OCI-LY3 (cell line): ENCODE results near the gene ZNF506.
"Not testable (repeated sequence)": the region's sequence is repeated elsewhere in the genome, so short reads cannot be mapped to it uniquely, and the experiment has no call there.

Experiments
- H2AFZ ChIP-seq: fragments of 200-600, 300-600 bp; shearing (Covaris generic); 2 replicates; pipeline ENCODE4 v1.6.0; 2014; ENCODE audit warnings: antibody characterized with exemption, low read depth, low read length
- H3K27ac ChIP-seq: fragments of 200-600, 300-600 bp; sonication (generic); 2 replicates; pipeline ENCODE4 v1.5.1; 2014; ENCODE audit warnings: mild to moderate bottlenecking, low read length, moderate library complexity, mixed read lengths
- H3K27me3 ChIP-seq: fragments of 200-600, 300-600 bp; sonication (generic); 2 replicates; pipeline ENCODE4 v1.6.1; 2014; ENCODE audit warnings: low read depth, low read length, mixed read lengths
- H3K36me3 ChIP-seq: fragments of 200-600, 300-600 bp; sonication (generic); replicated peaks from 2 replicates; pipeline ENCODE3; 2014; ENCODE audit warnings: low read depth, low read length, mixed read lengths
- H3K4me1 ChIP-seq: fragments of 300-600, 200-600 bp; sonication (generic); 2 replicates; pipeline ENCODE4 v1.6.1; 2014; ENCODE audit warnings: low read length, mixed read lengths
- H3K4me2 ChIP-seq: fragments of 200-600, 300-600 bp; sonication (generic); 2 replicates; pipeline ENCODE4 v1.6.1; 2014; ENCODE audit warnings: low read length, mixed read lengths
- H3K4me3 ChIP-seq: fragments of 300-600, 200-600 bp; sonication (generic); 2 replicates; pipeline ENCODE4 v1.5.1; 2014; ENCODE audit warnings: antibody characterized with exemption, mild to moderate bottlenecking, low read length, moderate library complexity
- H3K79me2 ChIP-seq: fragments of 300-600, 200-600 bp; shearing (Covaris generic); 2 replicates; pipeline ENCODE4 v1.6.1; 2014; ENCODE audit warnings: mild to moderate bottlenecking, low read length, mixed read lengths
- H3K9ac ChIP-seq: fragments of 300-600, 200-600 bp; shearing (Covaris generic); 2 replicates; pipeline ENCODE4 v1.6.0; 2014; ENCODE audit warnings: mild to moderate bottlenecking, low read length, moderate library complexity
- H3K9me3 ChIP-seq: fragments of 200-600, 300-600 bp; shearing (Covaris generic); 2 replicates; pipeline ENCODE4 v1.6.1; 2014; ENCODE audit warnings: low read length, mixed read lengths; ENCODE audit not compliant: insufficient read depth
- H4K20me1 ChIP-seq: fragments of 200-600, 300-600 bp; sonication (generic); 2 replicates; pipeline ENCODE4 v1.6.1; 2016; ENCODE audit warnings: low read length, mixed read lengths; ENCODE audit not compliant: insufficient read depth
- EZH2phosphoT487 ChIP-seq: fragments of 200-600 bp; shearing (Covaris generic); IDR thresholded peaks from 2 replicates; pipeline ENCODE4 v1.6.1; 2018; ENCODE audit warnings: antibody characterized with exemption, mixed run types, low read depth
- TF ChIP-seq, protein P1 (sequence below): fragments of 200-600, 300-600 bp; sonication (generic); IDR thresholded peaks from 2 replicates; pipeline ENCODE4 v1.5.1; 2014; ENCODE audit warnings: antibody characterized with exemption, low read length, low read depth

Gene ZNF506

DNA sequence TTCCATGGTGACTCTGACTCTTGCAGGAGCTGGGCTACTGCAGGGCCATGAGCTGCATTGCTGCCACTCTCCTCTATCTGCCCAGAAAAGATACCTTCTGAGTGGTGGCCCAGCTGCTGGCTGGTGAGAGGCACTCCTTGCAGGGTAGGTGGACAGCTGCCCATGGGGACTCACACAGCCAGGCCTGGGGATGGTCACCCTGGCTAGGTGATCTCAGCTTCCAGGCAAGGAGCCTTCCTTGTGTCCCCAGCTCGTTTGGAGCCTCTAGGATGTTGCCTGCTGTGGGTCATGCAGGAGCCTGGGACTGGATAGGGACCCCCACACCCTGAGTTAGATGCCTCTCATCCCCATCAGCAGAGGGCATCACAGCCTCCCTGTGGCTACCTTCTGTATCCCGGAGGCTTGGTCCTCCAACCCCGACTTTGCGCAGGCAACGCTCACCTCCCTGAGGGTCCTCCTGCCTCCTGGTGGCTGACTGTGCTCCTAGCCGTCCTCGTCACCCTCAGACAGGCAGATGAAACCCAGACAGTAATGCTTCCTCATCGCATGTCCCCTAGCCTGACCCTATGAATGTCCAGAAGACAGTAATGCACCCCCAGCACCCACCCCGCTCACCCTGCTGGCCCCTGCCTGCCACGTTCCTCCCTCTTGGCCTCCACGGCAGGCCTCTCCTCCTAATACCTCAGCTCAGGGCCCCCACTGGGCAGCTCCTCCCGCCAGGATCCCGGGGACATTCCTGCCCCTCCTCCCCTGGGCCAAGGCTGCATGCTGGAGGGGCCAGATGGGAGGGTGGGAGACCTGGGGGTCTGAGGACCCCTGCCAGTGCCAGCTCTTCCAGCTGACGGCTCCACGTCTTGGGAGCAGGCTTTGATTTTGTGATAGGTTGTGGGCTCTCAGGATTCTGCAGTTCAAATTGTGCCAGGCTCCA, 75.0 kb downstream of the ZNF506 start:
- Histone ChIP-seq H3K4me2 (no peak overlapping the region), H3K79me2 (no peaks in the 10 kb centered on the region), H3K9me3 (no peaks in the 10 kb centered on the region), H3K9ac (no peak overlapping the region), H4K20me1 (no peaks in the 10 kb centered on the region), H3K4me3 (no peak overlapping the region), H2AFZ (no peak overlapping the region), H3K36me3 (no peaks in the 10 kb centered on the region), H3K4me1 (no peaks in the 10 kb centered on the region), H3K27me3 (no peaks in the 10 kb centered on the region), H3K27ac (no peak overlapping the region)
- TF ChIP-seq, protein P1, sequence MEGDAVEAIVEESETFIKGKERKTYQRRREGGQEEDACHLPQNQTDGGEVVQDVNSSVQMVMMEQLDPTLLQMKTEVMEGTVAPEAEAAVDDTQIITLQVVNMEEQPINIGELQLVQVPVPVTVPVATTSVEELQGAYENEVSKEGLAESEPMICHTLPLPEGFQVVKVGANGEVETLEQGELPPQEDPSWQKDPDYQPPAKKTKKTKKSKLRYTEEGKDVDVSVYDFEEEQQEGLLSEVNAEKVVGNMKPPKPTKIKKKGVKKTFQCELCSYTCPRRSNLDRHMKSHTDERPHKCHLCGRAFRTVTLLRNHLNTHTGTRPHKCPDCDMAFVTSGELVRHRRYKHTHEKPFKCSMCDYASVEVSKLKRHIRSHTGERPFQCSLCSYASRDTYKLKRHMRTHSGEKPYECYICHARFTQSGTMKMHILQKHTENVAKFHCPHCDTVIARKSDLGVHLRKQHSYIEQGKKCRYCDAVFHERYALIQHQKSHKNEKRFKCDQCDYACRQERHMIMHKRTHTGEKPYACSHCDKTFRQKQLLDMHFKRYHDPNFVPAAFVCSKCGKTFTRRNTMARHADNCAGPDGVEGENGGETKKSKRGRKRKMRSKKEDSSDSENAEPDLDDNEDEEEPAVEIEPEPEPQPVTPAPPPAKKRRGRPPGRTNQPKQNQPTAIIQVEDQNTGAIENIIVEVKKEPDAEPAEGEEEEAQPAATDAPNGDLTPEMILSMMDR, result no peak
- TF ChIP-seq EZH2phosphoT487, result no peak

DNA sequence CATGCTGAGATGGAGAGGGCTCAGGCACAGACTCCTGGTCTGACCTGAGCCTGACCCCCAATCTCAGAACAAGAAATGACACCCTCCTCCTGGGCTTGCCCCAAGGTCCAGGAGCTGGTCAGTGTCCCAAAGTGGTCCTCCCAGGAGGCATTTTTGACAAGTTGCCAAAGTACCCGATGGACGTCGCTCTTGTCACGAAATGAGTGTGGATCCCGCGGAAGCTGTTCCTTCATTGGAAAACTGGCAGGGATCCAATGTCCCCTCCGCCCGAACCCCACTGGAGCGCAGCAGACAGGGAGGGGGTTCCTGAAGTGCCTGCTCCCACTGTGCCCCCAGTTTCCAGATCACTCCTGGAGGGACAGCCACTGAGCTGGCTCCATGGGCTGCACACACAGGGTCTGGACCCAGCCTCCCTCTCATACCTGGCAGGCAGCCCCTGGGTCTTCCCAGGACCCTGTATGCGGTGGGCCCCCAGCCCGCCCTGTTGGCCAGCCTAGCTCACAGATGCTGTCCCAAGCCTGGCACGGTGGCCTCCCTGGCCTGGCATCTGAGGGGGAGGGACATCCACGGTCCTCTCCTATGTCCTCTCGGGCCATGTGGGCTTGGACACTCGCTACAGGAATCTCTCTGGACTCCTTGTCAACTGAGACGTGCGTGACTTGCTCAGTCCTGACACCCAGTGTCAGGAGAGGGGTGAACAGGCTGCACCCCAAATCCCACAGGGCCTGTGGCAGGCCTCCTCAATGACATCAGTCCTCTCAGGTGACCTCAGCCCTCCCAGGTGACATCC, 75.9 kb downstream of the ZNF506 start:
- H3K4me3 ChIP-seq, result no peak overlapping the region

DNA sequence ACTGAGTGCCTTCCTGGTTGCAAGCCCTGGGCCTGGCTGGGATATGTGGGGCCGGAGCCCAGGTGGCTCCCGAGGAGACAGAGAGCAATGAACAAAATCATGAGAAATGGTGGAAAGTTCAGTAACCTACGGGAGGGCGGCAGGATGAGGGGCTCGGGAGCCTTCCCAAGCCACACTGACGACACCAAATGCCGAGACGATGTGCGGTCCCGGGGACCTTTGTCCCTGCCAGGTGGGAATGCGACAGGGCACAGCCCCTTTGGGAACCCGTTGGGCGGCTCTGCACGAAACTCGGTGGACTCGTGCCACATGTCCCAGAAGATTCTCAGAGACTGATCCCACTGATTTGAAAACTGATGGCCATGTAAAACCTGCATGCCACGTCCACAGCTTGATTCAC, 76.9 kb downstream of the ZNF506 start:
- Histone ChIP-seq H3K9ac (no peak overlapping the region), H3K9me3 (no peaks in the 10 kb centered on the region), H3K4me2 (no peak overlapping the region), H3K4me3 (no peak overlapping the region), H3K27me3 (no peaks in the 10 kb centered on the region), H3K36me3 (no peaks in the 10 kb centered on the region), H2AFZ (no peak overlapping the region), H3K4me1 (no peaks in the 10 kb centered on the region), H3K27ac (no peak overlapping the region), H4K20me1 (no peaks in the 10 kb centered on the region), H3K79me2 (no peaks in the 10 kb centered on the region)
- no peak for TF ChIP-seq EZH2phosphoT487
- TF ChIP-seq, protein P1, result no peak

More for the DNA sequence above, 75.9 kb downstream of the ZNF506 start:
- Histone ChIP-seq H3K9ac (no peak overlapping the region), H2AFZ (no peak overlapping the region), H3K36me3 (no peaks in the 10 kb centered on the region), H3K4me1 (no peaks in the 10 kb centered on the region), H3K27me3 (no peaks in the 10 kb centered on the region), H3K27ac (no peak overlapping the region), H3K4me2 (no peak overlapping the region), H3K79me2 (no peaks in the 10 kb centered on the region), H4K20me1 (no peaks in the 10 kb centered on the region), H3K9me3 (no peaks in the 10 kb centered on the region)
- TF ChIP-seq, protein P1, result no peak
- no peak for TF ChIP-seq EZH2phosphoT487

DNA sequence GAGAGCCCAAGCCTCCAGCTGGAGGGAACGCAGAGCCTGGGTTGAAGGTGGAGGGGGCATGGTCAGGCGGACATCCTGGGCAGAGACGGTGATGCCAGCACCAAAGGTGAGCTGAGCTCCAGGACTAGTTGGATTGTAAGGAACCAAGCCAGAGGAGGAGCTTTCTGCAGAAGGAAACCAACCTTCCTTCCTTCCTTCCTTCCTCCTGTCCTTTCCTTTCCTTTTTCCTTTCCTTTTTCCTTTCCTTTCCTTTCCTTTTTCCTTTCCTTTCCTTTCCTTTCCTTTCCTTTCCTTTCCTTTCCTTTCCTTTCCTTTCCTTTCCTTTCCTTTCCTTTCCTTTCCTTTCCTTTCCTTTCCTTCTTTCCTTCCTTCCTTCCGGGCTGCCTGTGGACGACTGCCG, 77.6 kb downstream of the ZNF506 start:
- not testable (repeated sequence) for H3K36me3 ChIP-seq, H3K4me3 ChIP-seq, H4K20me1 ChIP-seq, H3K79me2 ChIP-seq, H3K27ac ChIP-seq, H3K4me1 ChIP-seq, H2AFZ ChIP-seq, H3K4me2 ChIP-seq, H3K9me3 ChIP-seq, H3K9ac ChIP-seq, H3K27me3 ChIP-seq
